Epithelial cell of proximal tubule (primary cell): ENCODE measurements around the gene INPPL1. TPM values are rescaled to one million over a fixed set of nuclear protein-coding genes. Genes with fewer than 3 reads are reported as not detected.

Experiments used
- DNase-seq: peaks from one replicate; pipeline ENCODE4 v3.0.0-alpha.2; 2011; ENCODE audit warnings: low read depth
- H3K4me3 ChIP-seq: 2 replicates; pipeline ENCODE4 v1.5.1; 2011; ENCODE audit warnings: low read depth, mild to moderate bottlenecking, low read length
- total RNA-seq: library from RNA; depleted of rRNA; stranded (reverse); fragments of >200 nt; gene quantifications from 2 replicates; pipeline ENCODE4 v1.2.3, GENCODE V29; 2015
- TF ChIP-seq, protein P1 (sequence below): conservative IDR thresholded peaks from 2 replicates; pipeline ENCODE4 v1.5.1; 2012; ENCODE audit warnings: low read depth, mild to moderate bottlenecking, low read length

Gene INPPL1
- total RNA-seq, 1 donor from 2014 or later, result 73.2 TPM

DNA sequence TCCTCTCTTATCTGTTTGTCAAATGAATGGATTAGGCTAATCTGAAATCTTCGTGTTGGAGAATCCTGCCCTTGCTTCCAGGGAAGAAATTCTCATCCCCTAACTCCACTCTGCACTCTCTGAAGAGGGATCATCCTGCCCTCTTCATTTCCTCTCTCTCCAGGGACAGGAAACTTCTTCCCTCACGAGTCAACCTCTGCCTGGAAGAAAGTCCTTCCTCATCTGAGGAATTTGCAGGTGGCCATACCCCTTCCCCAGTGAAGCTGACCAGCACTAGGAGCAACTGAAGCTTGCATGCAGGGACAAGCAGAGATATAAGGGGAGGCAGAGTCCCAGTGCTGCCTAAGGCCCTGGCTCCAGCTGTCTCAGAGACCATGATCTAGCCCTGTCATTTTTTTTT is 23.0 kb downstream of the INPPL1 start:
- DNase-seq, result no peak
- TF ChIP-seq, protein P1, sequence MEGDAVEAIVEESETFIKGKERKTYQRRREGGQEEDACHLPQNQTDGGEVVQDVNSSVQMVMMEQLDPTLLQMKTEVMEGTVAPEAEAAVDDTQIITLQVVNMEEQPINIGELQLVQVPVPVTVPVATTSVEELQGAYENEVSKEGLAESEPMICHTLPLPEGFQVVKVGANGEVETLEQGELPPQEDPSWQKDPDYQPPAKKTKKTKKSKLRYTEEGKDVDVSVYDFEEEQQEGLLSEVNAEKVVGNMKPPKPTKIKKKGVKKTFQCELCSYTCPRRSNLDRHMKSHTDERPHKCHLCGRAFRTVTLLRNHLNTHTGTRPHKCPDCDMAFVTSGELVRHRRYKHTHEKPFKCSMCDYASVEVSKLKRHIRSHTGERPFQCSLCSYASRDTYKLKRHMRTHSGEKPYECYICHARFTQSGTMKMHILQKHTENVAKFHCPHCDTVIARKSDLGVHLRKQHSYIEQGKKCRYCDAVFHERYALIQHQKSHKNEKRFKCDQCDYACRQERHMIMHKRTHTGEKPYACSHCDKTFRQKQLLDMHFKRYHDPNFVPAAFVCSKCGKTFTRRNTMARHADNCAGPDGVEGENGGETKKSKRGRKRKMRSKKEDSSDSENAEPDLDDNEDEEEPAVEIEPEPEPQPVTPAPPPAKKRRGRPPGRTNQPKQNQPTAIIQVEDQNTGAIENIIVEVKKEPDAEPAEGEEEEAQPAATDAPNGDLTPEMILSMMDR, result no peak
- H3K4me3 ChIP-seq, result no peak overlapping the region

DNA sequence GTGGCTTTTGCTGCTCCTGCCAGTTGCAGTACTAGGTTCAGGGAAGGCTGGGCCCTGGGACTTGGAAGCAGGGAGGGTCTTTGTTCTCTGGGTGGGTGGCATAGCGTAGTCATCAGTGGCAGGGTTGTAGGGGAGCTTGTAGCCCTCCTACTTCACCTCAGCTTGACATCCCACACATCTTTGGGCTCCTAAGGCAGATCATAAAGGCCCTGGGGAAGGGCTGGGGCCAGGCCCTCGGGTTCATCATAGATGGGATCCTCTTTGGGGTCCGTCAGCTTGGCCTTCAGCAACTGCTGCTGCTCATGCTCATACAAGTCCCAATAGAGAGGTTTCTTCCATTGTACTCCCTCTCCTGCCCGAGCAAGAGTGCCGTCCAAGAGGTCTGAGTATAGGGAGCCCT is 25.4 kb downstream of the INPPL1 start:
- no peak for DNase-seq
- TF ChIP-seq, protein P1, result no peak
- H3K4me3 ChIP-seq, result no peak overlapping the region

DNA sequence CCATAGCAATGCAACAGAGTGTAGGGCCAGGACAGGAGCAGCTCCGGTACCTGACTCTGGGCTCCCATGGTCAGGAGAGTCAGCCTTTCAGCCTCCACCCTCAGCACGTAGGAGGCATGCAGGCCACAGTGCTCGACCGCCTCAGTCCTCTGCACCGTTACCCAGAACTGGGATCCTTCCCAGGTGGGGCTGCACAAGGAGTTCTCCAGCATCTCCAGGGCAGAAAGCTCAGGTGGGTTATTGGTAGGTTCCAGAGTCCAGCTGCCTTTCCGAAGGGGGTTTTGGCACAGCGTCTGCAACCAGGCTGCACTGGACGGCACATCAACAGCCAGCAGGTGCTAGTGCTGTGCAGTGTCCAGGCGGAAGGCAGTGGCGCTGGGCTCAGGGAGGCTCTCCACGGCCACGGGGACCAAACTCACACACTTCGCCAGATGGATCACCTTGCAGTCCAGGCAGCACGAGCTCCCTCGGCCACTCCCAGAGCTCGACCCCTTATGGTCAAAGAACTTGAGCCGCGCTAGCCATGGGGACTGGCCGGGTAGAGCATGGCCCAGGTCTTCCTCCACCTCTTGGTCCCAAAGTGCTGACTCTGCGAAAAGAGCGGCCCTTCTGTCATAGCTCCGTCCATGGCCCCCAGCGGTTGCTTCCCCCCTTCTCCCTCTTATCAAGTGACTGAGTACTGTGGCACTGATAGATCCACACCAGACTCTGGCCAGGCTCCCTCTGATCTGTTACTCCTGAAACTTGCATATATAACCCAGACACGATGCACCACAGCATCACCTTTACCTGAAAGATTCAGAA is 26.3 kb downstream of the INPPL1 start:
- TF ChIP-seq, protein P1, result no peak
- no peak overlapping the region for H3K4me3 ChIP-seq
- DNase-seq, result no peak

DNA sequence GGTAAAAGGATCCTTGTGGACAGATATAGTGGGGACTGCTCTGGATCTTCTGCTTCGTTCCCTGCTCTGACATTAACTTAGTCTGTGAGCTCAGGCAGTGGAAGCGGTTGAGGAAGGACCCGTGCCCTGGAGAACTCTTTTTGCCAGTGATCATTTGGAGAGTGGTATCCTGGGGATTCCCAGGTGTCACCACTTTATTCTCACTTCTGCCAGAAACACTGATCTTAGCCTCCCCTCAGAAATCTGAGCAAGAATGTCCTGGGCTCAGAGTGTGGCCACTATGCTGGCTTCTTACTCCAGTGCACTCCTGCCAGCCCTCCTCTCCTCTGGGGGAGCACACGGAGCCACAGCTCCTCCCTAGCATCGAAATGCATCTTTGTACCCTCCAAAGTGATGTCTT is 27.0 kb downstream of the INPPL1 start:
- H3K4me3 ChIP-seq, result no peak overlapping the region
- DNase-seq, result no peak
- TF ChIP-seq, protein P1, result no peak

DNA sequence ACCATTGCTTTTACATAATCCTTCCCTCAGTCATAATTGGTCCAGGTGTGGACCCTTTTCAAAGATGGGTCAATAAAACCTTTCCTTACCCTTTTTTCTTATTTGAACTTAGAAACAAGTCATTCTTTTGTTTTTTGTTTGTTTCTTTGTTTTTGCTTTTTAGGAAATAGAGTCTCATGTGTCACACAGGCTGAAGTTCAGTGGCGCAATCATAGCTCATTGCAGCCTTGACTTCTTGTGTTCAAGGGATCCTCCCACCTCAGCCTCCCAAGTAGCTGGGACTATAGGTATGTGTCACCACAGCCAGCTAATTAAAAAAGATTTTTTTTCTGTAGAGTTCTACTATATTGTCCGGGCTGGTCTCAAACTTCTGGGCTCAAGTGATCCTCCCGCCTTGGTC is 28.8 kb downstream of the INPPL1 start:
- DNase-seq, result no peak
- TF ChIP-seq, protein P1, result no peak
- no peak overlapping the region for H3K4me3 ChIP-seq

DNA sequence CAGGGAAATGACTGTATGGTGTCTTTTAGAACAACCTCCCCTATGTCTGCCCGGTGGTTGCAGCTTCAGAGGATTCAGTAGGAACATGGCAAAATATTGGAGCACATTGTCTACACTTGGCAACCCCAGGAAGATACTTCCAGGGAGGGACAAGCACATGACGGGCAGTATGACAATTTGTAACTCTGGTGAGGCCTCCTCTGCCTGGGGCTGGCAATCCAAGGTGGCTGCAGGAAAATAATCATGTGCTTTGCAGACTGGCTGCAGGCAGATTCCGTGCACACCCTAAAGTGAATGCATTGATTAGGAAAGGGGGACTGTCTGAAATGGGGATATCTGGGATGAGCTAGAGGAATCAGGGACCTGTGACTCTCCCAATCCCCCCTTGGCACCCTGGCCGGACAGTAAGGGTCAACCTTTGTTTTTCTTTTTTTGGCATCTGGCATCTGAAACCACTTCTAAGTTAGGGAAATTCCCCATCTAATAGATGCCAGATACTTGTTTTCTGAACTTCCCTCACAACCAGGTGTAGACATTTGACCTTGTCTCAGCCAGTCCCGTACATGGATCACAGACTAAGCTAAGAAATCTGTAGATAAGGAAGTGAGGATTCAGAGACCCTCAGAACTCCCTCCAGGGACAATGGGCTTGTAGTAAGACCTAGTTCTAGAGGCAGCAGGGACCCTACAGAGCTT is 29.9 kb downstream of the INPPL1 start:
- no peak for DNase-seq
- TF ChIP-seq, protein P1, result no peak

More for the DNA sequence above, 29.9 kb downstream of the INPPL1 start:
- H3K4me3 ChIP-seq, result no peak overlapping the region
